Measurements from ENCODE around the gene RENBP.

Gene RENBP

GRCh38 chrX:153917869-153918268 lies 26.6 kb downstream of the RENBP start:
- no peak for TF ChIP-seq ZNF274 (IDR thresholded peaks at IDR 0.05; ENCODE audit: low read depth, low read length)
- H3K4me3 ChIP-seq (ENCODE audit: low read length) = no peak overlapping the region

DNA sequence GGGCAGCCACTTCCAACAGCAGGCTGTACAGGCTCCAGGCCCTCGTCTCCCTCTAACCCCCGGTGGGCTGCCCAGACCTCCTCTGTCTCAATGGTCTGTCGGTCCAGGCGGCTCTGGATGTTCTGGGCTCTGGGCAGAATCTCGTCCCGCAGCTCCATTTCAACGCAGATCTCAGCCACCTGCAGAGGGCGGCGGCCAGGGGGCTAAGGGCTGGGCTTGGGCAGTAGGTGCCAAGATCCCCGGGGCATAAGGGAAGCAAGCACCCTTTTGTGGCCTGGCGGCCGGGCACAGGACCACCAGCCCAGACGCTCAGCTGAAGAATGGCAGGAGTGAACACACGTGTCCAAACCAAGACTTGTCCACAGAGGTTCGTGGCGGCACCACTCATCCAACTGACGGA lies 30.7 kb downstream of the RENBP start:
- TF ChIP-seq ZNF274 (IDR thresholded peaks at IDR 0.05; ENCODE audit: low read depth, low read length) = no peak
- H3K4me3 ChIP-seq (ENCODE audit: low read length) = no peak overlapping the region

GRCh38 chrX:153913211-153913610 lies 31.2 kb downstream of the RENBP start:
- no peak overlapping the region for H3K4me3 ChIP-seq (ENCODE audit: low read length)
- no peak for TF ChIP-seq ZNF274 (IDR thresholded peaks at IDR 0.05; ENCODE audit: low read depth, low read length)

GRCh38 chrX:153911798-153912197 lies 32.6 kb downstream of the RENBP start:
- TF ChIP-seq ZNF274 (IDR thresholded peaks at IDR 0.05; ENCODE audit: low read depth, low read length) = no peak
- H3K4me3 ChIP-seq (ENCODE audit: low read length) = no peak overlapping the region

GRCh38 chrX:153910446-153910845 lies 34.0 kb downstream of the RENBP start:
- no peak overlapping the region for H3K4me3 ChIP-seq (ENCODE audit: low read length)
- TF ChIP-seq ZNF274 (IDR thresholded peaks at IDR 0.05; ENCODE audit: low read depth, low read length) = no peak

GRCh38 chrX:153909980-153910360 lies 34.5 kb downstream of the RENBP start:
- H3K4me3 ChIP-seq (ENCODE audit: low read length) = no peak overlapping the region
- TF ChIP-seq ZNF274 (IDR thresholded peaks at IDR 0.05; ENCODE audit: low read depth, low read length) = no peak

DNA sequence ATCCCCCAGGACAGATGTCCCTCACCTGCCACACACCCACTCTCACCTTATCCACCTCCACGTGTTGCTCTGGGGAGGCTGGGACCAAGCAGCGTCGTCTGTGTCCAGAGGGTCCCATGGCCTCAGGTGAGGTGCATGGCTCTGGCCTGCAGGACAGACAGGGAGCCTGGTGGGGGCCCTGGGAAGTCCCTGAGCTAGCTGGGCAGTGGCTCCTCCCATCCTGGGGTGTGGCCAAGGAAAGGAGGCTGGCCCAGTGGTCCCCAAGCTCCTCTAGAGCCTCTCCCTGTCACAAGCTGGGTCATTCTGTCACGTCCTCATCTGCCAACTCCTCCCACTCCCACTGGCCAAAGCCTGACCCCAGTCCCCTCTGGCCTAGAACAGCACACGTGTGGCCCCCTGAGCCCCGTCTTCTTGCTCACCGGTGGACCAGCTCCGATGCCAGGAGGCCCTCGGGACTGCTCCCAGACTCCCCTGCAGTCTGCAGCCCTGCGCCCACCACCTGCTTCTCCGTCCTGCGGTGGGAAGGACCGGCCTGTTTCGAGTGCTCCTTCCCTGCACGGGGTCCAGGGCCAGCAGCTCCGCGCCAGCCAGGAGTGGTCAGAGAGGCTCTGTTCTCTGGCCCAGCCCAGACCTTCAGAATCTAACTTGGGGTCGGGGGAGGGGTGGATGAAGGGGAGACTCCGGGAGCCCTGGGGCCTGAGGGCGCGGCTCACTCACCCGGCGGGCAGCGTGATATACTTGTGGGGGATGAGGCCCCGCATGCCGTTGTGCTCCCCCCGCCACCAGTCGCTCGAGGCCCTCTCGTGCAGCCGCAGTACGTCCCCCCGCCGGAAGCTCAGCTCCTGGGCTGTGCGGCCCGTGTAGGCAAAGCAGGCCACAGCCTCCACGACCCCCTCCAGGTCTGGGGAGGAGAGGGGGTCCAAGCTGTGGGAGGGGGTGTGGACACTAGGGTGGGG lies 35.1 kb downstream of the RENBP start:
- TF ChIP-seq ZNF274 (IDR thresholded peaks at IDR 0.05; ENCODE audit: low read depth, low read length) = no peak
- no peak overlapping the region for H3K4me3 ChIP-seq (ENCODE audit: low read length)

- H3K4me3 ChIP-seq (ENCODE audit: low read length) = no peak overlapping the region
These were observed 36.1 kb downstream of the RENBP start for GRCh38 chrX:153908219-153908860.

DNA sequence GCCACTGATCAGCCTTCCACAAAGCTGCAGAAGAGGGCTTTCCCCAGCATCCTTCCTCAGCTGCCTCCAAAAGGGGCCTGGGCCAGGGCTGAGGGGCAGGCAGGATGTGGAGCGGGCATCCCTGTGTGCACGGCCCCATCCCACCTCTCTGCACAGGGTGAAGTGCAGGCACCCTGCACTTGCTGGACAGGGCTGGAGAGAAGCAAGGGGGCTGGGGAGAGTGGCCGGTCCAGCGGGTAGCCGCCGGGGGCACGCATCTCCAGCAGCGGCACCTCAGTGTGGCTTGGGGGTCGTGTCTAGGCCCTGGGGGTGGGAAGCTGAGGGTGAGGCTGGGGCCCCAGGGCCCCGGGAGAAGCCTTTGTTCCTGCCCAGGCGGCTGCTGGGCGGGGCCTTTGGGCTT lies 37.0 kb downstream of the RENBP start:
- TF ChIP-seq ZNF274 (IDR thresholded peaks at IDR 0.05; ENCODE audit: low read depth, low read length) = no peak
- H3K4me3 ChIP-seq (ENCODE audit: low read length) = no peak overlapping the region

More at GRCh38 chrX:153908219-153908860, 36.1 kb downstream of the RENBP start:
- TF ChIP-seq ZNF274 (IDR thresholded peaks at IDR 0.05; ENCODE audit: low read depth, low read length) = no peak

- TF ChIP-seq ZNF274 (IDR thresholded peaks at IDR 0.05; ENCODE audit: low read depth, low read length) = no peak
- H3K4me3 ChIP-seq (ENCODE audit: low read length) = no peak overlapping the region
These were observed 38.1 kb downstream of the RENBP start for GRCh38 chrX:153906126-153906917.

DNA sequence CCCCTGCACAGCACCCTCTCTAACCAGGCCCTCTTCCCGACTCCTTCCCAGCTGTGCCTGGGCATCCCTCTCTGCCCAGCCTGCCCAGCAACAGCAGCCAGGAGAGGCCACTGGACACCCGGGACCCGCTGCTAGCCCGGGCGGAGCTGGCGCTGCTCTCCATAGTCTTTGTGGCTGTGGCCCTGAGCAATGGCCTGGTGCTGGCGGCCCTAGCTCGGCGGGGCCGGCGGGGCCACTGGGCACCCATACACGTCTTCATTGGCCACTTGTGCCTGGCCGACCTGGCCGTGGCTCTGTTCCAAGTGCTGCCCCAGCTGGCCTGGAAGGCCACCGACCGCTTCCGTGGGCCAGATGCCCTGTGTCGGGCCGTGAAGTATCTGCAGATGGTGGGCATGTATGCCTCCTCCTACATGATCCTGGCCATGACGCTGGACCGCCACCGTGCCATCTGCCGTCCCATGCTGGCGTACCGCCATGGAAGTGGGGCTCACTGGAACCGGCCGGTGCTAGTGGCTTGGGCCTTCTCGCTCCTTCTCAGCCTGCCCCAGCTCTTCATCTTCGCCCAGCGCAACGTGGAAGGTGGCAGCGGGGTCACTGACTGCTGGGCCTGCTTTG lies 38.9 kb downstream of the RENBP start:
- H3K4me3 ChIP-seq (ENCODE audit: low read length) = no peak overlapping the region
- TF ChIP-seq ZNF274 (IDR thresholded peaks at IDR 0.05; ENCODE audit: low read depth, low read length) = no peak

GRCh38 chrX:153903991-153904957 lies 40.2 kb downstream of the RENBP start, which contains the start of gene AVPR2:
Gene AVPR2, plus strand, starts transcription at chrX:153904673. Its CDS starts 473 bp downstream, at chrX:153905146.
- no peak within 1 kb of the TSS for H3K4me3 ChIP-seq (ENCODE audit: low read length)
- TF ChIP-seq ZNF274 (IDR thresholded peaks at IDR 0.05; ENCODE audit: low read depth, low read length) = no peak
